NT2/D1 (cell line): ENCODE measurements around the gene DLK2.

Experiments used
- SUZ12 ChIP-seq: IDR thresholded peaks from 2 replicates; pipeline ENCODE4 v1.6.1; 2011; ENCODE audit not compliant: insufficient read length, insufficient read depth; ENCODE audit errors: extremely low read depth
- YY1 ChIP-seq: IDR thresholded peaks from 2 replicates; pipeline ENCODE4 v1.6.1; 2011; ENCODE audit not compliant: insufficient read length, insufficient read depth
- ZNF274 ChIP-seq: IDR thresholded peaks from 2 replicates; pipeline ENCODE4 v1.6.1; 2011; ENCODE audit warnings: mild to moderate bottlenecking, low read depth, low read length

DNA sequence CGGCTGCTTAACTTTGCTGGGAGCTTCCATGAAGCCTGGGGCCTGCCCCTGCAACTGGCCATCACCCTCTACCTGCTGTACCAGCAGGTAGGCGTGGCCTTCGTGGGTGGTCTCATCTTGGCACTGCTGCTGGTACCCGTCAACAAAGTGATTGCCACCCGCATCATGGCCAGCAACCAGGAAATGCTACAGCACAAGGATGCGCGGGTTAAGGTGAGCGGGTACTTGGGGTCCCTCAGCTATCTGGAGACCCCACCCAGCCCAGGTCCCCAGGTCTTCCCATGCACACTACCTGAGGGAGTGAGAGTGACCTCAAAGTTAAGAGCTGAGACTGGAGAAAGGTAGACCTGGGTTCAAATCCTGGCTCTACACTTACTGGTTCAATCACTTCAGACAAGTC lies 22.2 kb downstream of the DLK2 start:
- TF ChIP-seq ZNF274 (no peak), YY1 (no peak), SUZ12 (no peak)
